H1 (cell line): ENCODE measurements around the gene DHX38.

ENCODE experiments used
- CBX8 ChIP-seq: fragments of 300-800, 300-1000 bp; sonication (generic); IDR thresholded peaks from 2 replicates; pipeline ENCODE4 v1.7.1; 2016; ENCODE audit warnings: low read depth, low read length, borderline replicate concordance
- CTCF ChIP-seq, 3 experiments: IDR thresholded peaks; 1 replicate in 2 of 3; 2 replicates in 1 of 3; pipeline versions ENCODE4 v1.5.1 to v1.6.1; 2011; ENCODE audit warnings: low read length in 3 of 3, mild to moderate bottlenecking in 3 of 3, inconsistent platforms in 2 of 3, low read depth in 1 of 3, moderate library complexity in 1 of 3; ENCODE audit not compliant: insufficient read depth in 1 of 3; ENCODE audit errors: control extremely low read depth in 1 of 3
- EZH2 ChIP-seq: fragments of 200-600 bp; sonication (generic); IDR thresholded peaks from 2 replicates; pipeline ENCODE4 v1.7.1; 2012; ENCODE audit warnings: low read depth, mild to moderate bottlenecking, moderate library complexity, low read length, inconsistent platforms; ENCODE audit not compliant: severe bottlenecking

GRCh38 chr16:72159386-72159785 is 65.7 kb downstream of the DHX38 start:
- TF ChIP-seq CTCF (IDR thresholded peaks at IDR 0.05; ENCODE audit: control extremely low read depth in 1 of 3, insufficient read depth in 1 of 3, low read depth in 1 of 3, low read length in 3 of 3), result no peak
- TF ChIP-seq CBX8, result no peak
- no peak for TF ChIP-seq EZH2
